Stimulated activated effector memory CD8-positive, alpha-beta T cell treated with anti-CD3 and anti-CD28 coated beads, Interleukin-12 subunit alpha, Interleukin-12 subunit beta, amount 100 ng/mL, for 72 hours (primary cell): ENCODE data around the gene PCK2.

Experiments
- ATAC-seq: fragments of 150-1000 bp; cut with Tn5 transposase; 2 replicates; pipeline ENCODE4 v1.10.0; 2021
- DNase-seq, 2 donors: peaks; one replicate each; pipeline ENCODE4 v3.0.0; 2021 to 2022; ENCODE audit warnings: low spot score in 2 of 2
- H3K27ac Mint-ChIP-seq: one replicate; pipeline ENCODE4 v1.8.0; 2022; ENCODE audit warnings: mild to moderate bottlenecking, mixed read lengths
- H3K36me3 Mint-ChIP-seq: one replicate; pipeline ENCODE4 v1.8.0; 2022; ENCODE audit warnings: mild to moderate bottlenecking, mixed read lengths
- H3K4me1 Mint-ChIP-seq: one replicate; pipeline ENCODE4 v1.8.0; 2022; ENCODE audit warnings: mixed read lengths
- H3K4me3 Mint-ChIP-seq: one replicate; pipeline ENCODE4 v1.8.0; 2022; ENCODE audit warnings: mild to moderate bottlenecking, mixed read lengths
- H3K9me3 Mint-ChIP-seq: one replicate; pipeline ENCODE4 v1.8.0; 2022; ENCODE audit warnings: mixed read lengths

The PCK2 gene

GRCh38 chr14:24068711-24069410, 25.2 kb upstream of the PCK2 start:
- Mint-ChIP-seq H3K9me3 (no peaks in the 10 kb centered on the region), H3K4me1 (peaks cover 15% of the 10 kb centered on the region)
- no peak for ATAC-seq

DNA sequence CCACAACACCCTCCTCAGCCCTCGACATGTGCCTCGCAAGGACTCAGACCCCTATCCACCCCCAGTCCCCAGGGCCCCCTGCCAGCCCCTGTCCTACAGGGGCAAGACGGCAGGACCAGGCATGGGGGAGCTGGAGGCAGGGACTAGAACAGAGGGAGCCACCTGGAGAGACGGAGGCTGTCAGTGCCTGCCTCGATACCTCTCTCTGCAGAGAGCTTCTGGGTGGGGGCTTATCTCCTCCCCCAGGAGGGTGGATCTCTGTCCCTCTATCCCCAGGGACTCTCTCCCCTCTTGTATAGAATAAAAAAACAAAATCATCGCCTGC, 24.7 kb upstream of the PCK2 start:
- H3K36me3 Mint-ChIP-seq, result no peaks in the 10 kb centered on the region
- no peak overlapping the region for H3K4me3 Mint-ChIP-seq
- peaks cover 15% of the 10 kb centered on the region for H3K4me1 Mint-ChIP-seq
- H3K9me3 Mint-ChIP-seq, result no peaks in the 10 kb centered on the region
- DNase-seq, result no peak
- H3K27ac Mint-ChIP-seq, result no peak overlapping the region
- no peak for ATAC-seq

More at GRCh38 chr14:24068711-24069410, 25.2 kb upstream of the PCK2 start:
- H3K27ac Mint-ChIP-seq, result no peak overlapping the region
- no peak overlapping the region for H3K4me3 Mint-ChIP-seq
- no peak for DNase-seq
- H3K36me3 Mint-ChIP-seq, result no peaks in the 10 kb centered on the region

DNA sequence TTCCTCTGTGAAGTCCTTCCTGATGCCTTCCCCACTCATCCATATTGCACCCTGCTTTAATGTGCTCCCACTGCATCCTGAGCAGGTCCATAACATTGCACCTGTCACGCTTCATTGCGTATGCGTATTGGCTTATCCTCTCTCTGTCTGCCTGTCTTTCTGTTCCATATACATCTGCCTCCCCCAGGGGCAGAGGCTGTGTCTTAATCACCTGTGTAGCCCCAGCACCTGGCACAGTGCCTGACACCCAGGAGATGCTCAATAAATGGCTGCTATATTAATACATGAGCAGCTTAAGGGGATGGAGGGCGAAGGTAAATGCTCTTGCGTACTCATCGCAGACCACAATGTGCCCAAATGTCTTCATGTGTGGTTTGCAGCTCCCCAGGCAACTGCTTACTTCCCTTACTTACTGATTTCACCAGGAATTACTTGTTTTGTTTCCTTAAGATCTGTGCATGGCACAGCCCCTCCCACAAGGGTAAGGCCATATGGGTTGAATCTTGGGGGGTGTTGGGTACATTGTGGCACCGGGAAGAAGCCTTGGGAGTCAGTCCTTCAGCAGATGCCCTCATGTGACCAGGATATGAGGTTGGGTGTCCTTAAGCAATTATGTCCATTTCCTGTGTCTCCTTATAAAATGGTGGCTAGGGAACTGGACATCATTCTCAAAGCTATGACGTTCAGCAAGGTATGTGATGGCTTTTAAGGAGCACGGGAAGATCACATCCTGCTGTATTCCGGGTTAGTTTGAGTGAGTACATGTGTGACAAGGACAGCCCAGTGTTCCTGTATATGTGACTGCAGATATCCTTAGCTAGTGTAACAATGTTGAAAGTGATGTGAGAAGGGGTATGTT, 23.6 kb upstream of the PCK2 start:
- Mint-ChIP-seq H3K9me3 (no peaks in the 10 kb centered on the region), H3K27ac (peak overlapping the region; percentile 13), H3K4me3 (peak overlapping the region; percentile 25), H3K4me1 (peaks cover 24% of the 10 kb centered on the region), H3K36me3 (no peaks in the 10 kb centered on the region)
- DNase-seq (no peak), ATAC-seq (no peak)

GRCh38 chr14:24071144-24071697, 22.9 kb upstream of the PCK2 start, which contains the start of gene CPNE6:
CPNE6 (plus strand) TSS chr14:24071562; CDS start chr14:24072937, 1,375 bp downstream.
- Mint-ChIP-seq H3K36me3 (no peaks in the 10 kb centered on the region), H3K4me3 (peak within 1 kb of the TSS; percentile 25), H3K27ac (peak within 1 kb of the TSS; percentile 13), H3K9me3 (no peaks in the 10 kb centered on the region), H3K4me1 (peaks cover 31% of the 10 kb centered on the region)
- peak; percentile 38 to 69 for DNase-seq
- ATAC-seq, result peak; percentile 97

DNA sequence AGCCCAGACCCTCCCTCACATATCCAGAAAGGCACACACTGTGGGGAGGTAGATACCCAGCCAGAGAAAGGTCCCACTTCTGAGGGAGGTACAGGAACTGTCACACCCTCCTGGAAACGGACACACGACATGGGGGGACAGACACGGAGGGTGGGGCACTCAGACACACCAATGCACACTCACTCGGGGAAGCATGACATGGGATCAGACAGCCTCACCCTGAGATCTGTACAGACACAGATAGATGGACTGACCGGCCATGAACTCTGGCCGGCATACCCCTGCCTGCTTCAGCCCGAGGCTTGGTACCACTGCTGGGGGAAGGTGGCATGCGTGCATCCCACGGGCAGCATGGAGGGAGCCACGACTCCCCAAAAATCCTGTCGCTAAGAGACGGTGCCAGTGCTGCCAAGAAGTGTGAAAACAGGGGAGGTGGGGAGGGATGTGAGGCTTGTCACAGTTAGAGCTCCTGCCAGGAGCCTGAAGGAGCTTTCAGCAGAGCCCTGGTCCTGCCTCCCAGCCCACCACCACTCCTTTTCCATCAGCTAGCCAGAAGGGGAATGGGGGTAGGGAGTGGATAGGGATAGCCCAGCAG, 22.2 kb upstream of the PCK2 start:
- Mint-ChIP-seq H3K27ac (peak overlapping the region; percentile 13), H3K4me1 (peaks cover 36% of the 10 kb centered on the region)
- no peak for ATAC-seq

DNA sequence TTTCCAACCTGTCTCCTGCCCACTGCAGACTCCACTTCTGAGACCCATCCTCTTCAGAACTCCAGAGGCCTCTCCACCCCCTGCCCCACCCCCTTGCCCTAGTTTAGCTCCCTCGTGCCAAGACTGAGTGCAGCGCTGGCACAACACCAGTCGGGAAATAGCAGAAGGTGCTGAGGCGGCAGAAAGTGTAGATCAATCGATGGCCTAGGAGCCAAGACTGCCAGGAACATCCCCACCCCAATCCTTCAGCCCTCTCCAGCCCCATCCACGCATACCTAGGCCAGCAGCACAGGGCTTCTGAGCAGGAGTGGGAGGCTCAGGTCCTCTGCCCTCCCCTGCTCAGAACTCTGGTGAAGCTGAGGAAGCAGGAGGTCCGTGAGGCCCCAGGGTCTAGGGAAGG, 21.7 kb upstream of the PCK2 start:
- Mint-ChIP-seq H3K27ac (no peak overlapping the region), H3K4me1 (peaks cover 36% of the 10 kb centered on the region), H3K36me3 (no peaks in the 10 kb centered on the region), H3K9me3 (no peaks in the 10 kb centered on the region), H3K4me3 (no peak overlapping the region)
- no peak for ATAC-seq
- no peak for DNase-seq

More for the DNA sequence above, 22.2 kb upstream of the PCK2 start:
- DNase-seq, result no peak
- no peak overlapping the region for H3K4me3 Mint-ChIP-seq
- no peaks in the 10 kb centered on the region for H3K9me3 Mint-ChIP-seq
- H3K36me3 Mint-ChIP-seq, result no peaks in the 10 kb centered on the region

DNA sequence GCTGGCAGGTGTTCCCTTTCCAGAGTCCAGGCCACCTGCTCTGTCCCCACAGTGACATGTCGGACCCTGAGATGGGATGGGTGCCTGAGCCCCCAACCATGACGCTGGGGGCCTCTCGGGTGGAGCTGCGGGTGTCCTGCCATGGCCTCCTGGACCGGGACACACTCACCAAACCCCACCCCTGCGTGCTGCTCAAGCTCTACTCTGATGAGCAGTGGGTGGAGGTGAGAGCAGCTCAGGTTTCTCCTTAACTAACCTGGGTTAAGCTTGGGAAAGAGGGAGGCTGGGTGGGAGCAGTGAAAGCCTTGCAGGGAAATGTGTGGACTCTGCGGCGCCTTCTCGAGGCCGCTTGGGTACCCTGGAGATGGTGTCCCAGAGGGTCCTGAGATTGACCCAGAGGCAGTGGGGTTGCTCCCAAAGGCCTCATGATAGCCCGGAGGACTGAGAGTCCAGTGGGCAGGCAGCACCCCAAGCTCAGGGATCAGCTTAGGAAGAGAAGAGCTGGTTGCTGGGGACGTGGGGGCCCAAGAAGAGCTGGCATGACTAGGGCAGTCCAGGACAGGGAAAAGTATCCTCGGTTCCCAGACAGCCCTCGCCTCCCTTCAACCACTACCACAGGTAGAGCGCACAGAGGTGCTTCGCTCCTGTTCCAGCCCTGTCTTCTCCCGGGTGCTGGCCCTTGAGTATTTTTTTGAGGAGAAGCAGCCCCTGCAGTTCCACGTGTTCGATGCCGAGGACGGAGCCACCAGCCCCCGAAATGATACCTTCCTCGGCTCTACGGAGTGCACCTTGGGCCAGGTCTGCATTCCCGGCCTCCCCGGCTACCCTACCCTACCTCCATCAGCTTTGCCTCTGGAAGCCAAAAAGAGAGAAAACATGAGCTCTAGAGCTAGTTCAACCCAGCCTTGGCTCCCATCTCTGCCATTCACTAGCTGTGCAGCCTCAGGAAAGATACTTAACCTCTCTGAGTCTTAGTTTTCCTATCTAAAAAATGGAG, 20.9 kb upstream of the PCK2 start:
- peaks cover 36% of the 10 kb centered on the region for H3K4me1 Mint-ChIP-seq
- DNase-seq (no peak), ATAC-seq (no peak)
- H3K9me3 Mint-ChIP-seq, result no peaks in the 10 kb centered on the region
- H3K4me3 Mint-ChIP-seq, result no peak overlapping the region
- H3K27ac Mint-ChIP-seq, result no peak overlapping the region
- no peaks in the 10 kb centered on the region for H3K36me3 Mint-ChIP-seq

- Mint-ChIP-seq H3K4me3 (no peak overlapping the region), H3K4me1 (peaks cover 38% of the 10 kb centered on the region), H3K27ac (peak overlapping the region; percentile 78), H3K36me3 (peaks cover 5% of the 10 kb centered on the region), H3K9me3 (no peaks in the 10 kb centered on the region)
- ATAC-seq (no peak), DNase-seq (no peak)
Measured at GRCh38 chr14:24074625-24075484, 19.3 kb upstream of the PCK2 start.

GRCh38 chr14:24075485-24076301, 18.4 kb upstream of the PCK2 start:
- ATAC-seq (no peak), DNase-seq (no peak)
- H3K36me3 Mint-ChIP-seq, result peaks cover 5% of the 10 kb centered on the region
- H3K27ac Mint-ChIP-seq, result peak overlapping the region; percentile 78
- peaks cover 38% of the 10 kb centered on the region for H3K4me1 Mint-ChIP-seq
- no peak overlapping the region for H3K4me3 Mint-ChIP-seq
- H3K9me3 Mint-ChIP-seq, result no peaks in the 10 kb centered on the region

DNA sequence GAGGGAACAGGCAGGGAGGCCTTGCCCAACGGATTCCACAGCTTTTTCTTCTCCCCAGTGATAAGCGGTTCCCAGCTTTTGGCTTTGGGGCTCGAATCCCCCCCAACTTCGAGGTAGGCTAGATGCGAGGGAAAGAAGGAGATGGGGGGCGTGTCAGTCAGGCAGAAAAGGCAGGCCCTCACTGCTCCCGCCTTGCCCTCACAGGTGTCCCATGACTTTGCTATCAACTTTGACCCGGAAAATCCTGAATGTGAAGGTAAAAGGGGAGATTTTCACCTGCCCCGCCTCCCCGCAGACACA, 17.9 kb upstream of the PCK2 start:
- peak overlapping the region; percentile 78 for H3K27ac Mint-ChIP-seq
- DNase-seq (no peak), ATAC-seq (no peak)
- peaks cover 5% of the 10 kb centered on the region for H3K36me3 Mint-ChIP-seq
- peaks cover 36% of the 10 kb centered on the region for H3K4me1 Mint-ChIP-seq
- H3K4me3 Mint-ChIP-seq, result no peak overlapping the region
- no peaks in the 10 kb centered on the region for H3K9me3 Mint-ChIP-seq

DNA sequence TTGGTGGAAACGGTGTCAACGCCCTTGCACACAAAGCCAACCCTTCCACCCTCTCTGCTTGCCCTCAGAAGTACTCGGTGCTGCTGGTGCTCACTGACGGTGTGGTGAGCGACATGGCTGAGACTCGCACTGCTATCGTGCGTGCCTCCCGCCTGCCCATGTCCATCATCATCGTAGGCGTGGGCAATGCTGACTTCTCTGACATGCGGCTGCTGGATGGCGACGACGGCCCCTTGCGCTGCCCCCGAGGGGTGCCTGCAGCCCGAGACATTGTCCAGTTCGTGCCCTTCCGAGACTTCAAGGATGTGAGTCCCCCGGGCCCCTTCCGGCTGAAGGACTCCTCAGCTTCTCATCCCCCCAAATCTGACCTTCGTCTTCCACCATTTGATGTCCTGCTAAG, 17.0 kb upstream of the PCK2 start:
- ATAC-seq, result no peak
- H3K4me1 Mint-ChIP-seq, result peaks cover 40% of the 10 kb centered on the region
- peak overlapping the region; percentile 78 for H3K27ac Mint-ChIP-seq
- H3K4me3 Mint-ChIP-seq, result no peak overlapping the region
- peaks cover 8% of the 10 kb centered on the region for H3K36me3 Mint-ChIP-seq
- no peak for DNase-seq
- H3K9me3 Mint-ChIP-seq, result no peaks in the 10 kb centered on the region

- H3K9me3 Mint-ChIP-seq, result no peaks in the 10 kb centered on the region
- H3K4me1 Mint-ChIP-seq, result peaks cover 44% of the 10 kb centered on the region
- no peak overlapping the region for H3K4me3 Mint-ChIP-seq
- DNase-seq (no peak), ATAC-seq (no peak)
- H3K27ac Mint-ChIP-seq, result peak overlapping the region; percentile 78
- H3K36me3 Mint-ChIP-seq, result peaks cover 11% of the 10 kb centered on the region
Measured at GRCh38 chr14:24078146-24078545, 16.0 kb upstream of the PCK2 start.

GRCh38 chr14:24079491-24080141, 14.5 kb upstream of the PCK2 start:
- no peaks in the 10 kb centered on the region for H3K9me3 Mint-ChIP-seq
- DNase-seq, result no peak
- no peak for ATAC-seq
- H3K4me3 Mint-ChIP-seq, result no peak overlapping the region
- H3K4me1 Mint-ChIP-seq, result peaks cover 44% of the 10 kb centered on the region
- H3K36me3 Mint-ChIP-seq, result peaks cover 11% of the 10 kb centered on the region
- no peak overlapping the region for H3K27ac Mint-ChIP-seq
